ENCODE results near the gene FGF1.
A peak's percentile ranks its signal among the peaks of the same experiment; 100 is the strongest.
"Not testable (repeated sequence)": the region's sequence is repeated elsewhere in the genome, so short reads cannot be mapped to it uniquely, and the experiment has no call there.

The FGF1 gene

GRCh38 chr5:142650881-142651280 lies 35.0 kb downstream of the FGF1 start:
- Histone ChIP-seq H3K23ac (ENCODE audit: low read length in 2 of 2) (no peak overlapping the region), H3K79me1 (replicated peaks; ENCODE audit: low read length, poor library complexity, severe bottlenecking) (no peaks in the 10 kb centered on the region), H3K14ac (ENCODE audit: low read length in 2 of 2) (no peak overlapping the region), H4K91ac (ENCODE audit: low read length) (no peak overlapping the region), H3K9me3 (ENCODE audit: control insufficient read depth, low read length) (no peaks in the 10 kb centered on the region), H3K36me3 (ENCODE audit: control insufficient read depth in 1 of 2, insufficient read depth in 2 of 2, low read depth in 1 of 2, low read length in 2 of 2) (no peaks in the 10 kb centered on the region), H3K4me3 (ENCODE audit: insufficient read depth in 1 of 2, low read depth in 1 of 2, low read length in 2 of 2) (no peak overlapping the region), H4K8ac (ENCODE audit: low read length) (no peak overlapping the region), H2AK5ac (ENCODE audit: low read length, severe bottlenecking) (no peak overlapping the region), H3K4me1 (ENCODE audit: control insufficient read depth, insufficient read depth, low read depth, low read length) (peaks cover 2% of the 10 kb centered on the region), H3K27ac (ENCODE audit: low read length, poor library complexity, severe bottlenecking) (no peak overlapping the region), H3K4me2 (ENCODE audit: low read length, poor library complexity, severe bottlenecking) (no peak overlapping the region), H3K4ac (ENCODE audit: low read depth in 1 of 2, low read length in 2 of 2) (no peak overlapping the region), H2BK5ac (ENCODE audit: low read depth, low read length, poor library complexity, severe bottlenecking) (no peak overlapping the region), H3K27me3 (ENCODE audit: control insufficient read depth in 1 of 2, insufficient read depth in 1 of 2, low read length in 2 of 2) (peaks cover 0 to 6% of the 10 kb centered on the region in 2 experiments), H2BK15ac (ENCODE audit: low read depth, poor library complexity, severe bottlenecking) (no peak overlapping the region), H2BK12ac (ENCODE audit: low read length in 2 of 2) (no peak overlapping the region), H2AFZ (ENCODE audit: low read depth, low read length) (no peak overlapping the region), H3K9ac (ENCODE audit: low read length) (no peak overlapping the region), H2BK120ac (ENCODE audit: low read depth, low read length) (no peak overlapping the region), H3K18ac (ENCODE audit: low read depth in 1 of 2, low read length in 2 of 2) (no peak overlapping the region)
- no peak for DNase-seq
- 77% methylated on average over 8 of the region's 8 CpGs for WGBS

- DNase-seq = no peak
- Histone ChIP-seq H3K4me2 (ENCODE audit: low read length, poor library complexity, severe bottlenecking) (no peak overlapping the region), H3K79me1 (replicated peaks; ENCODE audit: low read length, poor library complexity, severe bottlenecking) (no peaks in the 10 kb centered on the region), H3K9ac (ENCODE audit: low read length) (no peak overlapping the region), H3K23ac (ENCODE audit: low read length in 2 of 2) (no peak overlapping the region), H3K27ac (ENCODE audit: low read length, poor library complexity, severe bottlenecking) (no peak overlapping the region), H3K27me3 (ENCODE audit: control insufficient read depth in 1 of 2, insufficient read depth in 1 of 2, low read length in 2 of 2) (peaks cover 0 to 2% of the 10 kb centered on the region in 2 experiments), H2AFZ (ENCODE audit: low read depth, low read length) (no peak overlapping the region), H3K4ac (ENCODE audit: low read depth in 1 of 2, low read length in 2 of 2) (no peak overlapping the region), H4K91ac (ENCODE audit: low read length) (no peak overlapping the region), H2BK120ac (ENCODE audit: low read depth, low read length) (no peak overlapping the region), H3K4me1 (ENCODE audit: control insufficient read depth, insufficient read depth, low read depth, low read length) (peaks cover 4% of the 10 kb centered on the region), H3K36me3 (ENCODE audit: control insufficient read depth in 1 of 2, insufficient read depth in 2 of 2, low read depth in 1 of 2, low read length in 2 of 2) (no peaks in the 10 kb centered on the region), H2BK5ac (ENCODE audit: low read depth, low read length, poor library complexity, severe bottlenecking) (no peak overlapping the region), H4K8ac (ENCODE audit: low read length) (no peak overlapping the region), H3K4me3 (ENCODE audit: insufficient read depth in 1 of 2, low read depth in 1 of 2, low read length in 2 of 2) (no peak overlapping the region), H3K14ac (ENCODE audit: low read length in 2 of 2) (no peak overlapping the region), H3K9me3 (ENCODE audit: control insufficient read depth, low read length) (no peaks in the 10 kb centered on the region), H3K18ac (ENCODE audit: low read depth in 1 of 2, low read length in 2 of 2) (no peak overlapping the region), H2AK5ac (ENCODE audit: low read length, severe bottlenecking) (no peak overlapping the region), H2BK15ac (ENCODE audit: low read depth, poor library complexity, severe bottlenecking) (no peak overlapping the region), H2BK12ac (ENCODE audit: low read length in 2 of 2) (no peak overlapping the region)
- 78% methylated on average over 2 of the region's 3 CpGs for WGBS
Measured at GRCh38 chr5:142650060-142650459, 35.8 kb downstream of the FGF1 start.

GRCh38 chr5:142648108-142648507 lies 37.8 kb downstream of the FGF1 start:
- H3K79me1 ChIP-seq (replicated peaks; ENCODE audit: low read length, poor library complexity, severe bottlenecking); H3K27me3 ChIP-seq (ENCODE audit: control insufficient read depth in 1 of 2, insufficient read depth in 1 of 2, low read length in 2 of 2); H2BK5ac ChIP-seq (ENCODE audit: low read depth, low read length, poor library complexity, severe bottlenecking); H3K9me3 ChIP-seq (ENCODE audit: control insufficient read depth, low read length); H3K36me3 ChIP-seq (ENCODE audit: control insufficient read depth in 1 of 2, insufficient read depth in 2 of 2, low read depth in 1 of 2, low read length in 2 of 2); H3K4me1 ChIP-seq (ENCODE audit: control insufficient read depth, insufficient read depth, low read depth, low read length); DNase-seq; H3K4me3 ChIP-seq (ENCODE audit: insufficient read depth in 1 of 2, low read depth in 1 of 2, low read length in 2 of 2); H3K23ac ChIP-seq (ENCODE audit: low read length in 2 of 2); H2AFZ ChIP-seq (ENCODE audit: low read depth, low read length); H2AK5ac ChIP-seq (ENCODE audit: low read length, severe bottlenecking); H3K4ac ChIP-seq (ENCODE audit: low read depth in 1 of 2, low read length in 2 of 2); H4K91ac ChIP-seq (ENCODE audit: low read length); H3K9ac ChIP-seq (ENCODE audit: low read length); H3K14ac ChIP-seq (ENCODE audit: low read length in 2 of 2); H4K8ac ChIP-seq (ENCODE audit: low read length); H2BK15ac ChIP-seq (ENCODE audit: low read depth, poor library complexity, severe bottlenecking); H3K4me2 ChIP-seq (ENCODE audit: low read length, poor library complexity, severe bottlenecking); H2BK120ac ChIP-seq (ENCODE audit: low read depth, low read length); H2BK12ac ChIP-seq (ENCODE audit: low read length in 2 of 2); H3K27ac ChIP-seq (ENCODE audit: low read length, poor library complexity, severe bottlenecking); H3K18ac ChIP-seq (ENCODE audit: low read depth in 1 of 2, low read length in 2 of 2): not testable (repeated sequence)
- WGBS = 98% methylated on average over 2 of the region's 3 CpGs

GRCh38 chr5:142645456-142645855 lies 40.4 kb downstream of the FGF1 start:
- peaks cover 12% of the 10 kb centered on the region for H3K4me1 ChIP-seq (ENCODE audit: control insufficient read depth, insufficient read depth, low read depth, low read length)
- no peak for DNase-seq
- peak overlapping the region; percentile 88 for H3K27ac ChIP-seq (ENCODE audit: low read length, poor library complexity, severe bottlenecking)
- H3K4ac ChIP-seq (ENCODE audit: low read depth in 1 of 2, low read length in 2 of 2) = peak overlapping the region; percentile 78 to 83
- no peaks in the 10 kb centered on the region for H3K79me1 ChIP-seq (replicated peaks; ENCODE audit: low read length, poor library complexity, severe bottlenecking)
- no peaks in the 10 kb centered on the region for H3K27me3 ChIP-seq (ENCODE audit: control insufficient read depth in 1 of 2, insufficient read depth in 1 of 2, low read length in 2 of 2)
- peak overlapping the region; percentile 34 for H2BK5ac ChIP-seq (ENCODE audit: low read depth, low read length, poor library complexity, severe bottlenecking)
- H3K14ac ChIP-seq (ENCODE audit: low read length in 2 of 2) = no peak overlapping the region
- no peak overlapping the region for H2AFZ ChIP-seq (ENCODE audit: low read depth, low read length)
- 78% methylated on average over 1 of the region's 1 CpG for WGBS
- H2BK12ac ChIP-seq (ENCODE audit: low read length in 2 of 2) = peak overlapping the region; percentile 63 to 84
- peak overlapping the region; percentile 91 for H4K91ac ChIP-seq (ENCODE audit: low read length)
- peak overlapping the region; percentile 87 for H4K8ac ChIP-seq (ENCODE audit: low read length)
- no peaks in the 10 kb centered on the region for H3K36me3 ChIP-seq (ENCODE audit: control insufficient read depth in 1 of 2, insufficient read depth in 2 of 2, low read depth in 1 of 2, low read length in 2 of 2)
- peak overlapping the region in 1 of 2 experiments; percentile 83 for H3K23ac ChIP-seq (ENCODE audit: low read length in 2 of 2)
- peak overlapping the region; percentile 2 for H2AK5ac ChIP-seq (ENCODE audit: low read length, severe bottlenecking)
- no peak overlapping the region for H2BK15ac ChIP-seq (ENCODE audit: low read depth, poor library complexity, severe bottlenecking)
- H3K4me2 ChIP-seq (ENCODE audit: low read length, poor library complexity, severe bottlenecking) = no peak overlapping the region
- peak overlapping the region in 1 of 2 experiments; percentile 10 for H3K4me3 ChIP-seq (ENCODE audit: insufficient read depth in 1 of 2, low read depth in 1 of 2, low read length in 2 of 2)
- H2BK120ac ChIP-seq (ENCODE audit: low read depth, low read length) = peak overlapping the region; percentile 9
- H3K9me3 ChIP-seq (ENCODE audit: control insufficient read depth, low read length) = no peaks in the 10 kb centered on the region
- peak overlapping the region; percentile 82 to 91 for H3K18ac ChIP-seq (ENCODE audit: low read depth in 1 of 2, low read length in 2 of 2)
- peak overlapping the region; percentile 39 for H3K9ac ChIP-seq (ENCODE audit: low read length)
